Pulmonary artery endothelial cell (primary cell): Measurements from ENCODE around the gene TNNC2. TPM values are rescaled to one million over a fixed set of nuclear protein-coding genes. Genes with fewer than 3 reads are reported as not detected.
"Not testable (repeated sequence)": the region's sequence is repeated elsewhere in the genome, so short reads cannot be mapped to it uniquely, and the experiment has no call there.

Experiments used
- DNase-seq: peaks from one replicate; pipeline ENCODE4 v3.0.0-alpha.2; 2011; ENCODE audit warnings: low read depth, low spot score
- total RNA-seq: library from RNA; depleted of rRNA; stranded (reverse); fragments of >200 nt; gene quantifications from 2 replicates; pipeline ENCODE4 v1.2.3, GENCODE V29; 2014

TNNC2 gene
- total RNA-seq, 1 donor from 2014 or later = not detected

DNA sequence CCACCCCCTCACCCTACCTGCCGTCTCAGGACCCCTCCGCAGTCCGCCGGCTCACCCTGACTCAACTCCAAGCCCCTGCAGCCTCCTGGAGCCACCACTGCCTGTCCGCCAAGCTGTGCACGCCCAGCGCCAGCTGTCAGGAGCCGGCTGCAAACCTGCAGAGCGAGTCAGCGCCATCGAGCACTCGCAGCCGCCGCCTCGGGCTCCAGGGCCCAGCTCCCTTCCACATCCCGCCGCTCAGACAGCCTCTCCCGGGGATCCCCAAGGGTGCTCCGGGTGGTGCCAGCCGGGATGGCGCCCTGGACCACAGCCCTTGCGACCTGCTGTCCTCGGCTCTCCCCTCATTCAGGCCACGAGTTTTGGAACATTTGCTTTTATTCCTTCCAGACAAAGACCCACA is 4.3 kb downstream of the TNNC2 start:
- no peak for DNase-seq

DNA sequence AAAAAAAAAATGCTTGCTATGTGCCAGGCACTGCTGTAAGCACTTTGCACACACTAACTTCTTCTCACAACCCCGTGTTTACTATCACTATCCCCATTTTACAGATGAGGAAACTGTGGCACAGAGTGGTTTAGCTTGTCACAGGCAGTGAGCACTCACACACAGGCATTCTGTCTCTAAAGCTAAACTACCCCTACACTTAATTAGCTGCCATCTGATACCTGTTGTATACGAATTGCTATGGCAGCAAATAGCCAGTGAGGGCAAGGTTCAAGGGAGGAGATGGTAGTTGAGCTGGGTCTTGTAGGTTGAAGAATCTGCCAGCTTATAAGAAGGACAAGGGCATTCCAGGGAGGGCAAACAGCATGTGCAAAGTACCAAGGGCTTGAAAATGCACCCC is 5.2 kb downstream of the TNNC2 start:
- no peak for DNase-seq

DNA sequence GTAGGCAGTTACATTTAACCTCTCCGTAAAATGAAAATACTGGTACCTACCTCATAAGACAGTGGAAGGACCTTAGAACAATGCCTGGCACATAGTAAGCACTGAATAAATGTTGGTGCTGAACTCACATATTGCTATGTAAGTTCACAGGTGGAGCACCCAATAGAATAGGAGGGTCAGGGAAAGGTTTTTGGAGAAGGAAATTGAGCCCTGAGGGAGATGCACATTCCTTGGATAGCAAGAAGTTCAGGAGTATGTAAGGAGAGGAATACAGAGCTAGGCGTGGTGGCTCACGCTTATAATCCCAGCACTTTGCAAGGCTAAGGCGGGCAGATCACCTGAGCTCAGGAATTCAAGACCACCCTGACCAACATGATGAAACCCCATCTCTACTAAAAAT is 7.6 kb downstream of the TNNC2 start:
- no peak for DNase-seq

DNA sequence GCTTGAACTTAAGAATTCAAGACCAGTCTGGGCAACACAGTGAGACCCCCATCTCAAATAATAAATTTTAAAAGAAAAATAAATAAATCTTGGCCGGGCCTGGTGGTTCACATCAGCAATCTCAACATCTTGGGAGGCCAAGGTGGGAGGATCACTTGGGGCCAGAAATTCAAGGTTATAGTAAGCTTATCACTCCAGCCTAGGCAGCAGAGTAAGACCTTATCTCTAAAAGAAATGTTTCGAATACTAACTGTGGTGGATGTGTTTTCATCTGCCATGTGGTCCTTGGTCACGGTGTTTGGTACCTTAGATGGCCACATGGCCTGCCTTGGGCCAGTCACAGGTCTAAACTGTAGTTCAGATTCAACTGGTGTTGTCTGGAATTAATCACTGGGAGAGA is 8.9 kb downstream of the TNNC2 start:
- no peak for DNase-seq

DNA sequence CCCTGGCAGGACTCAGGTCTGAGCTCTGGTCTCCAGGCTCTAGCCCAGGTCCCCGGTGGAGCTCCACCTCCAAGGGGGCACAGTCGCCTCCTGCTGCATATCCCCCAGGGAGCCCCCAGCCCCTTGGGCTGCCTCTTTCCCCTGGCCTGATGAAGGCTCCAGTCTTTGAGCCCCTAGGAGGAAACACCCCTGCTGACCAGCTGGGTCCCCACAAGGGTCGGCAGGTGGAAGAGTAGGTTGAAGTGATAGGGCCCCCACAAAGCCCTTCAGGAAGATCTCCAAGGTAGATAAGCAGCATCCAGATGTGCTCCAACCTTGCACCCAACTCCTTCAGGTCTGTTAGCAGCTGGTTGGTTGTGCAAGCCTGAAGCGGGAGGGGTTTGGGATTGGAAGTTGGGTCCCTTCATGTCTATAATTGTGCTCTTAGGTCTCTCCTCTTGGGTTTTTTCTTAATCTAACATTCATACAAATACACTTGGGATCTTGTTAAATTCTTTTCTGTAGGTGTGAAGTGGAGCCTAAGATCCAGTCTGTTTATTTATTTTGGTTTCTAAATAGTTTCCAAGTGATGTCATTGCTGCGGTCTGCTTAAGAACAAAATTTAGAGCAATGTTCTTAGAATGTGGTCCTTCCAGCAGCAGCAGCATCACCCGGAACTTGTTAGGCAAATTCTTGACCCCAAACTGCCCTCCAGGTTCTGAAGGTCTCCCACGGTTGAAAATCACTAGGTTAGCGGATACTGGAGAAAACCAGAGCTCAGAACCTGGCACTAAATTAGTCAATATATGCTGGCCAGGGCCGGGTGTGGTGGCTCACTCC is 9.5 kb downstream of the TNNC2 start:
- no peak for DNase-seq

DNA sequence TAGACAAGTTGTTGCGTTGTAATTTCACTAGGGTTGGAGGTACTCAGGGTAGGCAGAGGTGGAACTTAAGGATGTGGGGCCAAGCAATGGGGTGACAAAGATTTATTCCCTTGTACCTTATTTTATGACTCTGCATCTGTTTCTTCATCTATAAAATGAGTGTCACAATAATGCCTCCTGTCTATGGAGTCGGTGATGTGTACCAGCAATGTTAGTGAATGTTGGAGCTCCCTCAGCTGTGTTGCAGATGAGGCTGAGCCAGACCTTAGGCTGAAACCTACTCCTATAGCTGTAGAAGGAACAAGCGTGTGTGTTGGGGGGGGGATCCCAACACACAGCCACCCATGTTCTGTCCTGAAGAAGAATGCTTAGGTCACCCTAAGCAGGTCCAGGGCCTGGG is 10.2 kb downstream of the TNNC2 start:
- no peak for DNase-seq

DNA sequence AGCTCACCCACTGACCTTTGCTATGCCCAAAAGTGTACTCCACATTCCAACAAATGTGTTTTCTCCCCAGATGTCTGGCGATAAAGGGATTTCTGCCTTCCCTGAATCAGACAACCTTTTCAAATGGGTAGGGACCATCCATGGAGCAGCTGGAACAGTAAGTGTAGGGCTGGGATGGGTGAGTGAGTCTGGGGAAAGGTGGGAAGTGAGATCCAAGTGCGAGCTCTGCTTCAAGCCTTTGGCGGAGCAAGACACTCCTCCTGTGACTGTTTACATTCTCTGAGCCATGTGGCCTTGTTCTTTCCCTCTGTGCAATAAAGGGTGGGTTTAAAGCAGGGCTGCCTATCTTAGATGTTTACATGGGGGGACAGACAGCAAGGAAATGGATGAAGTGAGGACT is 12.8 kb downstream of the TNNC2 start:
- DNase-seq = no peak

DNA sequence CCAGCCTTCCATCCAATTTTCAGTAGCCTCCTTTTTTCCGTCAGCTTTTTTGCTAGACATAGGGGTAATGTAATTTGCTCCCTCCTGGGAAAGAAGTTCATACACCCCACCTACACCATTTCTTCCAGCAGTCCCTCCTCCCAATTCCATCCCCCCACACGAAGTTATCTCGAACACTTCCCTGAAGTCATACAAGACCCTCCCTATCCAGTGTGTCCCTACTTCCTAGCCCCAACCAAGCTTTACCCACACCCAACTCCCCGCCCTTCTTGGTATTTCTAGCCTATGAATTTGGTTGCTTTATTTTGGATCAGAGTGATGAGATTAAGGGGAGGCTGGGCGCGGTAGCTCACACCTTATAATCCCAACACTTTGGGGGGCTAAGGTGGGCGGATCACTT is 13.6 kb downstream of the TNNC2 start:
- no peak for DNase-seq

DNA sequence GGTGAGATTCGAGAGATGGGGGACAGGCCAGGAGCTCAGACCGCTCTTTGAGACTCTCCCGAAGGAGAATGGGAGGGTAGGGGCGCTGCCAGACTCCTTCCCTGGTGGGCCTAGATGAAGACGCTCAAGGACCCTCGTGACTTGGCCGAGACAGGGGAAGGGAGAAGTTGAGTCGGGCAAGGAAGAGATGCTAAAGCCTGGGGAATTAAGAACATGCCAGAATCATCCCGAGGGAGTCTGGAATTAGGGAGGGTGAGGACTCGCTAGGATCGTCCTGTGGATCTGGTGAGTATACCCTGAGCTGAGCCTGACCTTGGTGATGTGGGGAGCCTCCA is 14.1 kb downstream of the TNNC2 start:
- DNase-seq = no peak

DNA sequence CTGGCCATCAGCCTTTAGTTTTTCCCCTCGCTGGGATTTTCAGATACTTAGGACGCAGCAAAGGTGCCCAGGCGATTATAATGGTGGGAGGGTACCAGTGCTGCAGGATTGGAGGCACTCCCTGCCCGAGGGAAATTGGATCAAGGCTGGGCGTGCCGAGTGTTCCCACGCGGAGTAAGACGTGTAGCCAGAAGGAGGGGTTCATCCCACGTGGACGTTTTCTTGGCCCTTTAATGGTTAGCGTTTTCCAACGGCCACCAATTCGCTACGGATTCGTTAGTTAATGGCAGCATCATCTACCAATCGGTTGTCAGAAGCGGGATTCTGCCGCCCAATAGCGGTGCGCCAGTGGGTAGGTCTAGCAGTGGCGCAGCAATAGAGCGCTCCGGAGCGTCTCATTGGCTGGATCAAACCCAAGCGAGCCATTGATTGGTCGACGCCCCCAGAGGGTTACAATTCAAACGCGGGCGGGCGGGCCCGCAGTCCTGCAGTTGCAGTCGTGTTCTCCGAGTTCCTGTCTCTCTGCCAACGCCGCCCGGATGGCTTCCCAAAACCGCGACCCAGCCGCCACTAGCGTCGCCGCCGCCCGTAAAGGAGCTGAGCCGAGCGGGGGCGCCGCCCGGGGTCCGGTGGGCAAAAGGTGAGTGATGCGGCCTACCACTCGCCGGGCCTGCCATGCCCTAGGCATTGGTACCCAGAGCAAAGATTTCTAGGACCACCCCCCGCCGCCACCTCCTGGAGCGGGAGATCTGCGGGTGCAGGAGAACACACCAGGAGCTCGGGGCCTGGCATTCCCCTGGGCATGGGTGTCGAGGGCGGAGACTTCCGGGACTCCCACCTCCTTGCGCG is 14.7 kb downstream of the TNNC2 start, which contains the start of gene UBE2C:
UBE2C (plus strand) TSS at position 488 of the 849 bp plus-strand sequence; CDS start at position 540, 52 bp downstream.
- DNase-seq = peak; percentile 99

DNA sequence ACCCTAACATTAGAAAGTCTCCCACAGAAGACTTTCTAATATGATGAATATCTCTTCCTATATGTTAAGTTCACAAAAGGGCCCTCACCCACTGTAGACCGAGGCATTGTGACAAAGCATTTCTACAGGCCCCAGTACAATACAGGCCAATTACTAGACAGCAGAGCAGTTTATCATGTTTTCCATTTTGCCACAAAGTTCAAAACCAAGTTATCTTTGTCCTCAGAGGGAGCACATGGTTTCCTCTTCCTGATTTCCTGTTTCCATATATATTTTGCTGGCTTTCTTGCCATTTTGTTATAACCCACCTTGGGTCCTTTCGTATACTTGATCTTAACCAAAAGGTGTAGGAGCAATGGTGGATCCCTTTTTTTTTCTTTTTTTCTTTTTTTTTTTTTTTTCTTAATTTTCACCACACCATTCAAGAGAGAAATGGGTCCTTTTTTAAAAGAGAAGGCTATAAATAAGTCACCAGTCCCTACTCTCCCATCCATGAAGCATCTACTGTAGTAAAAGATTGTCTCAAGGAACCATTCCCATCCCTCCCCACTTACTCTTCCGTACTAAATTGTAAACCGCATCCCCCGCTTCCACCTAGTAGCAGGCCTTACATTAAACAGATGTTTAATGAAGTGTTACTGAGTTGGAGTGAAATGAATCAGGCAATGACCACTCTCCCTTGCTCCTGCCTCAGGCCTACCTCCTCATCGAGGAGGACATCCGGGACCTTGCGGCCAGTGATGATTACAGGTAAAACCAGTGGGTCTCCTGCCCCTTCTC is 16.7 kb downstream of the TNNC2 start:
- DNase-seq = no peak

DNA sequence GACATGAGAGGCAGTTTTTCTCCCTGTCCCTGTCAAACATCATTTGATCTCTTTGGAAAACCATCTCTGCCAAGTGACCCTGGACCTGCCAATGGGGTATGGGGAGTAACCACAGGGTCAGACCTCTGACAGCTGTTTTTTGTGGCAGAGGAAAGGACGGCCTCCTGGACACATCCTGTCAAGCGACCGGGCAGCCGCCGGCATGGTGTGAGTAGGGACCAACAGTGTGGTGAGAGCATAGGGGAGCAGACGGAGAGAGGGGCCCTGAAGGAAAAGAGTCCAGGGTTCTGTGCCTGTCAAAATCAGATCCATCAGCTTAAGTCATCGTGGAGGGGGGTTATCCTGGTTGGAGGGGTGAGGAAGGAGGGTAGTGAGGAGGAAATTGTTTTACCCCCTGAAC is 25.3 kb downstream of the TNNC2 start:
- DNase-seq = no peak

DNA sequence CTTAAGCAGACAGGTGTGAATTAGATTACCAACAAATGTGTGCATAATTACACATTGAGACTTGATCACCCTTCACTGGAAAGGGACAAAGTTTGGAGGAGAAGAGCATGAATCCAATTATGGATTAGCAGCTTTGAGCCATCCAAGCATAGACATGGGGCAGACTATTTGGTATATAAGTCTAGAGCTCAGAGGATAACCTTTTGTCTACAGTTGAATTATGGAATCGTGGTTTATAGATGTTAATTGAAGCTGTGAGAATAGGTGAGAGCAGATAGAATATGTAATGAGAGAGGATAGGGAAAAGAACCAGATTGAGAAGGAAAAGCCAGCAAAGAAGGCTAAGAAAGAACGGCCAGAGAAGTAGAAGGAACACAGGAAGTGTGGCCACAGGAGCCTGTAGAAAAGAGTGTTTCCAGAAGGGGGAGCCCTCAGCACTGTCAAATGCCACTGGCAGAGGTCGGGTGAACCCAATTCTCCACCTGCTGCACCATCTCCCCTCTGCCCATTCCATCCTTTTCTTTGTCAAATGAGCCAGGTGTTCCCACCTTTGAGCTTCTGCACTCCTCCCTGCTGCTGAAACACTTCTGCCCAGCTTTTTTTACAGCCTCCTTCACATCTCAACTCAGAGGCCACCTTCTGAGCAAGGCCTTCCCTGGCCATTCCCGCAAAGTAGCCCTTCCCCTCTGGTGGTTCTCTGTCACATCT is 28.0 kb downstream of the TNNC2 start:
- DNase-seq = no peak

DNA sequence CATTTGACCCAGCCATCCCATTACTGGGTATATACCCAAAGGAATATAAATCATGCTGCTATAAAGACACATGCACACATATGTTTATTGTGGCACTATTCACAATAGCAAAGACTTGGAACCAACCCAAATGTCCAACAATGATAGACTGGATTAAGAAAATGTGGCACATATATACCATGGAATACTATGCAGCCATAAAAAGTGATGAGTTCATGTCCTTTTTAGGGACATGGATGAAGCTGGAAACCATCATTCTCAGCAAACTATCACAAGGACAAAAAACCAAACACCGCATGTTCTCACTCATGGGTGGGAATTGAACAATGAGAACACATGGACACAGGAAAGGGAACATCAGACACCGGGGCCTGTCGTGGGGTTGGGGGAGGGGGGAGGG is 29.2 kb downstream of the TNNC2 start:
- not testable (repeated sequence) for DNase-seq

DNA sequence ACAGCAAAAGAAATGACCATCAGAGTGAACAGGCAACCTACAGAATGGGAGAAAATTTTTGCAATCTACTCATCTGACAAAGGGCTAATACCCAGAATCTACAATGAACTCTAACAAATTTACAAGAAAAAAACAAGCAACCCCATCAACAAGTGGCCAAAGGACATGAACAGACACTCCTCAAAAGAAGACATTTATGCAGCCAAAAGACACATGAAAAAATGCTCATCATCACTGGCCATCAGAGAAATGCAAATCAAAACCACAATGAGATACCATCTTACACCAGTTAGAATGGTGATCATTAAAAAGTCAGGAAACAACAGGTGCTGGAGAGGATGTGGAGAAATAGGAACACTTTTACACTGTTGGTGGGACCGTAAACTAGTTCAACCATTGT is 29.6 kb downstream of the TNNC2 start:
- DNase-seq = not testable (repeated sequence)

DNA sequence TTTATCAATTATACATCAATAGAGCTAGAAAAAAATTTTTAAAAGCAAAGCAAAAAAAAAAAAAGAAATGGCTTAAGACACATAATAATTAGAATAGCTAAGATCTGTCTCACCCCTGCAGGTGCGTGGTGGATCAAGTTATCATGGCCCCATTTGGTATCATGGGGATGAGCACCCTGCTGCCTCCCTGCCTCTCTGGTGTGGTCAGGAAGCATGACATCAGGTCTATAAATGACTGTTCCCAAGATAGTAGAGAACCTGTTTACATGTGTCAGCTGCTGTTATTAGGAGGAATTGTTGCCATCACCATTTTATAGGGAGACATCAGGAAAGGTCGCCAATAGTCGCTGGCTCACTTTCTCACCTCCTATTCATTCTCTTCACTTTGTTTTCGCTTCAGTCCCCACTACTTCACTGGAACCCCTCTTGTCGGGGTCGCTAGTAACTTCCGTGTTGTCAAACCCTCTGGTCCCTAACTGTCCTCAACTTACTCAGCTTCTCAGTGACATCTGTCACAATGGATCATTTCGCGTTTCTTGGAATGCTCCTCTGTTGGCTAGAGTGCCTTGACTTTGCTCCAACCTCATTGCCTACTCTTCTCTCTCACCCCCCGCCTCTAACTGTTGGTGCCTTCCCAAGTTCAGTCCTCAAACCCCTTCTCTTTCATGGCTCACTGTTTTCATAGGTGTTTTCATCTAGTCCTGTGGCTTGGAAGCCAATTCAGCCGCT is 30.6 kb downstream of the TNNC2 start:
- DNase-seq = no peak

DNA sequence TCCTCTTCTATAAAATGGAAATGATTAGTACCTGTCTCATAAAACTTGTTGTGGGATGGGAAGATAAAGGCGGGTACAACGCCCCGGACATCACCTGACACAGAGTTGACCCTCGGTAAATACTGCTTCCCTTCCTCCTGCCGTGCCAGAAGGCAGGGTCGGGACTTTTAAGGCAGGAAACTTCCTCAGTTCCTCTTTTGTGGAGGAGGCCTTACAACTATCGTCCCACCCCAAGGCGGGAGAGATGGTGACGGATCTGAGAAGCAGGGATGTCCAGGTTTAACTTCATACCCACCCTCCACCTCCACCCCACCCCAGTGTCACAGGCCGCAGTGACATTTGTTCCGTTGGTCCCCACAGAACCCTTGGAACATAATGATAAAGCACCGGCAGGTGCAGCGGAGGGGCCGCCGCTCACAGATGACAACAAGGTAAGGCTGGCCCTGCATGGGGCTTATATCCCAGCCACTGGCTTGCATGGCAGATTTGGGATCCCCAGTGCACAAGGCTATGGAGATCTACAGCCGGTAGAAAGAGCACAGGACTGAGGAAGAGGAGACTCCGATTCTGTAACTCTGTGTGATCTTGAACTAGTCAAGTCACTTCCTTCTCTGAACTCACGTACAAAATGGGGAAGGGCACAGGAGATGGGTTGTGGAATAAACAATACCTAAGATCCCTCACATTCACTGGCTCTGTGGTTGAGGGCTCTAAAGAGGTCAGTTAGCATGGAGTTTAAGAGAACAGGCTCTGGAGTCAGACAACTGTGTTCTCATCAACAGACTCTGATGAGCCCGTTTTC is 34.6 kb downstream of the TNNC2 start:
- no peak for DNase-seq

DNA sequence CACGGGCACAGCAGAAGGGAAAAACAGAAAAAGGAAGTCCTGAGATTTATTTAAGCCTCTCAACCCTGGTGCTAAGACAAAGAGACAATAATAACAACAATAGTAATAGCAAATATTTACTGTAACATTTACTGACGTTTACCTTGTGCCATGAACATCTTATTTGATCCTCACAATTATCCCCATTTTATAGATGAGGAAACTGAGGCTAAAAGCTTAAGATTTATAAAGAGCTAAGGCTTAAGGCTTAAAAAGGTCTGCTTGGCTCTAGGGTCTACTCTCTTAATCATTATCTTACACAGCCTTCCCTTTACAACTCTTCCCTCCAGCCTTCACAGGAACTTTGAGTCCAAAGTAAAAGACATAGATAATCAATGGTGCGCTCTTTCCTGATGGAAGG is 38.8 kb downstream of the TNNC2 start:
- no peak for DNase-seq

DNA sequence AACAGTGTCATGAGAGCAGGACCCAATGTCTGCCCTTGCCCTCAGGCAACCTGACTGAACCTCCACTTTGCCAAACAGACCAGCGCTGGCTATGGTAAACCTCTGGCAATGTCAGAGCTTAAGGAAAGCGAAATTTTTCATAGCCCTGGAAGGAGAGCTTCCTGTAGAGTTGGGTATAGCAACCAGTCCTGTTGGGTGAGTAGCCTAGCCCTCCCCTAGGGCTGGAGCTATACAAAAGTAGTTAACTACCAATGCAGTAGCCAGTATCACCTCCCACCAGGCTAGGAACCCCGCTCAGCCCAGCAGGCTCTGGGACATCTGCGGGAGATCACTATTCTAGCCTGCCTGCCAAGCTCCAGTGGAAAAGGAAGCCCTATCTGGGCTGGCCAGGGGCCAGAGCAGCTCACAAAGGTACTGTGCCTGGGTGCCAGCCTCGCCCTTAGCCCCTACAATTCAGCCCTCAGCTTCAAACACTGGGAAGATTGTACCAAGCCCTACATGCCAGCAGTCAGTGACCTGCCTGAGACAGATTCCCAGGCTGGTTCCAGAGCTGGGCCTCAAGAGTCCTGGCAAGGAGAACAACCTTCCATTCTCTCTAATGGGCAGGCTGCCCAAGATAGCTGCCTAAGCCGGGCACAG is 43.3 kb downstream of the TNNC2 start:
- no peak for DNase-seq
